HG03378 (cell line): ENCODE data around the gene RASA3.
"Not testable (repeated sequence)": the region's sequence is repeated elsewhere in the genome, so short reads cannot be mapped to it uniquely, and the experiment has no call there.

ENCODE experiments used
- ATAC-seq: cut with Tn5 transposase; IDR thresholded peaks from one replicate; pipeline ENCODE4 v1.9.1; 2021; ENCODE audit warnings: mild to moderate bottlenecking, moderate library complexity; ENCODE audit not compliant: unreplicated experiment

RASA3 gene

GRCh38 chr13:114082849-114083645 is 49.4 kb downstream of the RASA3 start:
- no peak for ATAC-seq

GRCh38 chr13:114081761-114082681 is 50.4 kb downstream of the RASA3 start:
- ATAC-seq = no peak

- ATAC-seq = no peak
Observed at GRCh38 chr13:114080739-114081561, 51.5 kb downstream of the RASA3 start.

GRCh38 chr13:114079601-114080536 is 52.6 kb downstream of the RASA3 start:
- ATAC-seq = no peak

- ATAC-seq = no peak
Observed at GRCh38 chr13:114078461-114079451, 53.7 kb downstream of the RASA3 start.

- ATAC-seq = no peak
Observed at GRCh38 chr13:114077933-114078325, 54.5 kb downstream of the RASA3 start.

- no peak for ATAC-seq
Observed at GRCh38 chr13:114077099-114077932, 55.1 kb downstream of the RASA3 start.

- ATAC-seq = no peak
Observed at GRCh38 chr13:114076329-114077090, 55.9 kb downstream of the RASA3 start.

GRCh38 chr13:114075811-114076210 is 56.6 kb downstream of the RASA3 start:
- not testable (repeated sequence) for ATAC-seq

- no peak for ATAC-seq
Observed at GRCh38 chr13:114074671-114075315, 57.6 kb downstream of the RASA3 start.

GRCh38 chr13:114073881-114074612 is 58.4 kb downstream of the RASA3 start:
- no peak for ATAC-seq

- ATAC-seq = no peak
Observed at GRCh38 chr13:114072421-114072820, 60.0 kb downstream of the RASA3 start.

- no peak for ATAC-seq
Observed at GRCh38 chr13:114071991-114072390, 60.4 kb downstream of the RASA3 start.

GRCh38 chr13:114071410-114071809 is 61.0 kb downstream of the RASA3 start:
- no peak for ATAC-seq

- no peak for ATAC-seq
Observed at GRCh38 chr13:114070098-114070799, 62.2 kb downstream of the RASA3 start.
